Measurements from ENCODE around the gene PGBD5.
"Not testable (repeated sequence)": the region's sequence is repeated elsewhere in the genome, so short reads cannot be mapped to it uniquely, and the experiment has no call there.

The PGBD5 gene, protein sequence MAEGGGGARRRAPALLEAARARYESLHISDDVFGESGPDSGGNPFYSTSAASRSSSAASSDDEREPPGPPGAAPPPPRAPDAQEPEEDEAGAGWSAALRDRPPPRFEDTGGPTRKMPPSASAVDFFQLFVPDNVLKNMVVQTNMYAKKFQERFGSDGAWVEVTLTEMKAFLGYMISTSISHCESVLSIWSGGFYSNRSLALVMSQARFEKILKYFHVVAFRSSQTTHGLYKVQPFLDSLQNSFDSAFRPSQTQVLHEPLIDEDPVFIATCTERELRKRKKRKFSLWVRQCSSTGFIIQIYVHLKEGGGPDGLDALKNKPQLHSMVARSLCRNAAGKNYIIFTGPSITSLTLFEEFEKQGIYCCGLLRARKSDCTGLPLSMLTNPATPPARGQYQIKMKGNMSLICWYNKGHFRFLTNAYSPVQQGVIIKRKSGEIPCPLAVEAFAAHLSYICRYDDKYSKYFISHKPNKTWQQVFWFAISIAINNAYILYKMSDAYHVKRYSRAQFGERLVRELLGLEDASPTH

DNA sequence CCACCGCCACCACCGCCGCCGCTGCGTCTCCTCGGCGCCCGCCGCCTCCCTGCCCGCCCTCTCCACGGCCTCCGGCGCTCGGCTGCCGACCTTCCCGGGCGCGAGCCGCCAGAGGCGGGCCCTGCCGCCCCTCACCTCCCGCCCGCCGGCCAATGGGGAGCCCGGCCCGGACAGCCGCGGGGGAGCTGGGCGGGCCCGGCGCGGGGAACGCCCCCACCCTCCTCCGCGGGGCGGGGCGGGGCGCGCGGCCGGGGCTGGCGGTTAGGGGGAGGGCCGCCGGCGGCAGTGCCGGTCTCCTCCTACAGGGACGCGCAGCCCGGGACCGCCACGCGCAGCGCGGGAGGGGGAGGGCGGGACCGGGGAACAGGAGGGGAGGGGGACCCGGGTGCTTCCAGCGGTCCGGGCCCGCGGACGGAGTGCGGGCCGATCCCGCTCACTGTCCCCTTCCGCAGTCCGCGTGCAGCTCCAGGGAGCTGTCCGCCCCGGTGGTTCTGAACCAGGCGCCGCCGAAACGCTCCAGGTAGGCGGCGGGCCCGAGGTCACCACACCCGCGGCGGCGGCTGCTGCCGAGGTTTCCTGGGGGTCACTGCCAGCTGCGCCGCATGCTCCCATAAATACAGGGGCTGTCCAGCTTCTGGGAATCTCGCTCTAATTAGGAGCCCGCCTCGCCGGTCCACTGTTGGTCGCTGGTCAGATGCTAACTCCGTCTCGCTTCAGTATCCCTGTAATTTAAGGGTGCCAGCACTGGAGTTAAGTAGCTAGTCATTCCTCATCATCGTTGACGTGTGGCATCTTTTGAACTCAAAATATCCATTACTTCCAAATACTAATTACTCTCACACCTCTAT, at the start of gene PGBD5:
Gene PGBD5, minus strand, starts transcription at position 87 of the 848 bp plus-strand sequence. CDS start 404 bp downstream, outside the sequence.
- peak within 1 kb of the TSS; percentile 51 for H3K4me3 ChIP-seq (ENCODE audit: low read length)
- DNase-seq (ENCODE audit: low read depth): peak; percentile 47
- TF ChIP-seq, protein P1, sequence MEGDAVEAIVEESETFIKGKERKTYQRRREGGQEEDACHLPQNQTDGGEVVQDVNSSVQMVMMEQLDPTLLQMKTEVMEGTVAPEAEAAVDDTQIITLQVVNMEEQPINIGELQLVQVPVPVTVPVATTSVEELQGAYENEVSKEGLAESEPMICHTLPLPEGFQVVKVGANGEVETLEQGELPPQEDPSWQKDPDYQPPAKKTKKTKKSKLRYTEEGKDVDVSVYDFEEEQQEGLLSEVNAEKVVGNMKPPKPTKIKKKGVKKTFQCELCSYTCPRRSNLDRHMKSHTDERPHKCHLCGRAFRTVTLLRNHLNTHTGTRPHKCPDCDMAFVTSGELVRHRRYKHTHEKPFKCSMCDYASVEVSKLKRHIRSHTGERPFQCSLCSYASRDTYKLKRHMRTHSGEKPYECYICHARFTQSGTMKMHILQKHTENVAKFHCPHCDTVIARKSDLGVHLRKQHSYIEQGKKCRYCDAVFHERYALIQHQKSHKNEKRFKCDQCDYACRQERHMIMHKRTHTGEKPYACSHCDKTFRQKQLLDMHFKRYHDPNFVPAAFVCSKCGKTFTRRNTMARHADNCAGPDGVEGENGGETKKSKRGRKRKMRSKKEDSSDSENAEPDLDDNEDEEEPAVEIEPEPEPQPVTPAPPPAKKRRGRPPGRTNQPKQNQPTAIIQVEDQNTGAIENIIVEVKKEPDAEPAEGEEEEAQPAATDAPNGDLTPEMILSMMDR (conservative IDR thresholded peaks at IDR 0.05; ENCODE audit: low read length): no peak

DNA sequence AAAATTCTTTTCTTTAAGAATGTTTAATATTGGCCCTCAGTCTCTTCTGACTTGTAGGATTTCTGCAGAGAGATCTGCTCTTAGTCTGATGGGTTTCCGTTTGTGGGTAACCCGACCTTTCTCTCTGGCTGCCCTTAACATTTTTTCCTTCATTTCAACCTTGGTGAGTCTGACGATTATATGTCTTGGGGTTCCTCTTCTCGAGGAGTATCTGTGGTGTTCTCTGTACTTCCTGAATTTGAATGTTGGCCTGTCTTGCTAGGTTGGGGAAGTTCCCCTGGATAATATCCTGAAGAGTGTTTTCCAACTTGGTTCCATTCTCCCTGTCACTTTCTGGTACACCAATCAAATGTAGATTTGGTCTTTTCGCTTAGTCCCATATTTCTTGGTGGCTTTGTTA, 48.8 kb upstream of the PGBD5 start:
- DNase-seq (ENCODE audit: low read depth); H3K4me3 ChIP-seq (ENCODE audit: low read length): not testable (repeated sequence)

DNA sequence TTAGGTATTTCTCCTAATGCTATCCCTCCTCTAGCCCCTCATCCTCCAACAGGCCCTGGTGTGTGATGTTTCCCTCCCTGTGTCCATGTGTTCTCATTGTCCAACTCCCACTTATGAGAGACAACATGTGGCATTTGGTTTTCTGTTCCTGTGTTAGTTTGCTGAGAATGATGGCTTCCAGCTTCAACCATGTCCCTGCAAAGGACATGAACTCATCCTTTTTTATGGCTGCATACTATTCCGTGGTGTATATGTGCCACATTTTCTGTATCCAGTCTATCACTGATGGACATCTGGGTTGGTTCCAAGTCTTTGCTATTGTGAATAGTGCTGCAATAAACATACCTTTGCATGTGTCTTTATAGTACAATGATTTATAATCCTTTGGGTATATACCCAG, 44.6 kb upstream of the PGBD5 start:
- H3K4me3 ChIP-seq (ENCODE audit: low read length): not testable (repeated sequence)

DNA sequence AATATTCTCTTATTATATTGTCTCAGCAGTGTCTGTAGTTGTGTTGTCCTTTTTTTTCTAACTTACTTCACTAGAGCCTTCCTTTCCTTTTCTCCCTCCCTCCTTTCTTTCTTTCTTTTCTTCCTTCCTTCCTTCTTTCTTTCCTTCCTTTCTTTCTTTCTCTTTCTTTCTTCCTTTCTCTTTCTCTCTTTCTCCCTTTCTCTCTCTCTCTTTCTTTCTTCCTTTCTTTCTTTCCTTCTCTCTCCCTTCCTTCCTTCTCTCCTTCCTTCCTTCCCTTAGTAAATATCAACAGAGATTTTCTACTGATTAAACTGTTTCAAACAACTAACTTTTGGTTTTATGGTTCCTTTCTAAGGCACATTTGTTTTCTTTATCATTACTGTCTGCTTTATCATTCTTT, 43.1 kb upstream of the PGBD5 start:
- no peak overlapping the region for H3K4me3 ChIP-seq (ENCODE audit: low read length)
- TF ChIP-seq, protein P1 (conservative IDR thresholded peaks at IDR 0.05; ENCODE audit: low read length): no peak
- no peak for DNase-seq (ENCODE audit: low read depth)

More for the DNA sequence above, 44.6 kb upstream of the PGBD5 start:
- DNase-seq (ENCODE audit: low read depth): not testable (repeated sequence)

DNA sequence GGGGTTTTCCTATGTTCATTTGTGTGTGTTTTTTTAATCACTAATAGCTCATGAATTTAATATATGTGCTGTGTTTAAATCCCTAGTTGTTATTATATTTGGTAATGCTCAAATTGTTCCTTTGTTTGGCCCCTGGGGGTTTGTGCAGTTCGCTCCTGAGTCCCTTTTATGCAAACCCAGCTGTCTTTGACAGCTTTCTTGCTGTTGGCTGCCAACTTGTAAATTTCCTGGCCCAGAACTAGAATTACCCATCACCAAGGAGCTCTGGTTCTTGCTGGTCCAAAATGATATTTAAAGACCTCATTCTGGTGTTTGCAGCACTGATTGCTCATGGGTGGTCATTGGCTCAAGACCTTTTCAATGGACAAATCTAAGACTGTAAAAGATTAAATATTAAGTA, 39.6 kb upstream of the PGBD5 start:
- TF ChIP-seq, protein P1 (conservative IDR thresholded peaks at IDR 0.05; ENCODE audit: low read length): no peak
- no peak for DNase-seq (ENCODE audit: low read depth)

DNA sequence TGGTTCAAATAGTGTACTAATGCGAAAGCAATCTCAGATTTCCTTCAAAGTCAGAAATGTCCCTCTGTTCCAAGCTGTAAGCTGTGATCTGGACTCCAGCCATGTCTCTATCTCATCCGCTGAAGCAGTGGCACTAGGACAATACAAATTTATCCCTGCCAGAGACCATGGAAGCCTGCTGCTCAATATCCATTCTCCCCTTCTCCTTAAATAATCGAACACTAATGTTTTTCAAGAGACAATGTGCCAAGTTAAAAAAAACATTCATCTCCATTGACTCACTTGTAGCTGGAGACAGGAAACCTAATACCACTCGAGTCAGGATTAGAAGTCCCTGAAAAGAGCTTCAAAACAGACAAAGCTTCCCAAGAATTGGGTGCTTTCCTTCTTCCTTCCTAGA, 38.5 kb upstream of the PGBD5 start:
- no peak overlapping the region for H3K4me3 ChIP-seq (ENCODE audit: low read length)
- DNase-seq (ENCODE audit: low read depth): no peak
- TF ChIP-seq, protein P1 (conservative IDR thresholded peaks at IDR 0.05; ENCODE audit: low read length): no peak

More for the DNA sequence above, 39.6 kb upstream of the PGBD5 start:
- no peak overlapping the region for H3K4me3 ChIP-seq (ENCODE audit: low read length)

DNA sequence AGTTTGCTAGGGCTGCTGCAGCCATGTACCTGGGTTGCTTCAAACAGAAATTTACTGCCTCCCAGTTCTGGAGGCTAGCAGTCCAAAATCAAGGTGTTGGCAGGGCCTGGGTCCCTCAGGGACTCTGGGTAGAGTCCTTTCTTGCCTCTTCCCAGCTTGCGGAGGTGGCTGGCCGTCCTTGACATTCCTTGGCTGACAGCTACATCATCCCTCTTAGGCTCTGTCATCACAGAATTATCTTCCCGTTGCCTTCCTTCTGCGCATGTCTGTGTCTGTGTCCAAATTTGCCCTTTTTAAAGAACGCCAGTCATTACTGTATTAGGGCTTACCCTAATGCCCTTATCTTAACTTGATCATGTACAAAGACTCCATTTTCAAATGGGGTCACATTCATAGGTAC, 37.6 kb upstream of the PGBD5 start:
- TF ChIP-seq, protein P1 (conservative IDR thresholded peaks at IDR 0.05; ENCODE audit: low read length): no peak
- no peak overlapping the region for H3K4me3 ChIP-seq (ENCODE audit: low read length)
- DNase-seq (ENCODE audit: low read depth): no peak

Data from AG10803 (cell line).